Smooth muscle cell (in vitro differentiated cells): ENCODE measurements around the gene SLC6A7. TPM values are rescaled to one million over a fixed set of nuclear protein-coding genes. Genes with fewer than 3 reads are reported as not detected.

Experiments used
- DNase-seq: peaks from one replicate; lab custom pipeline; 2025; ENCODE audit not compliant: unreplicated experiment; lab: John Stamatoyannopoulos, UW
- H2AFZ ChIP-seq: fragments of 200-600 bp; sonication (generic); 2 replicates; pipeline ENCODE4 v1.6.0; 2016; ENCODE audit warnings: antibody characterized with exemption, low read depth, mild to moderate bottlenecking
- H3F3A ChIP-seq: fragments of 200-600 bp; sonication (generic); 2 replicates; pipeline ENCODE4 v1.6.0; 2017; ENCODE audit warnings: antibody characterized with exemption, low read depth
- H3K27ac ChIP-seq: fragments of 200-600 bp; sonication (generic); 2 replicates; pipeline ENCODE4 v1.5.1; 2016; ENCODE audit warnings: low read depth, mild to moderate bottlenecking
- H3K27me3 ChIP-seq: fragments of 200-600 bp; sonication (generic); 2 replicates; pipeline ENCODE4 v1.6.1; 2016; ENCODE audit warnings: low read depth, mild to moderate bottlenecking
- H3K36me3 ChIP-seq: fragments of 200-600 bp; sonication (generic); 2 replicates; pipeline ENCODE4 v1.5.1; 2016; ENCODE audit warnings: low read depth
- H3K4me1 ChIP-seq: fragments of 200-600 bp; sonication (generic); 2 replicates; pipeline ENCODE4 v1.5.1; 2016; ENCODE audit warnings: low read depth
- H3K4me2 ChIP-seq: fragments of 200-600 bp; sonication (generic); 2 replicates; pipeline ENCODE4 v1.6.0; 2016; ENCODE audit warnings: mild to moderate bottlenecking
- H3K4me3 ChIP-seq: fragments of 200-600 bp; sonication (generic); 2 replicates; pipeline ENCODE4 v1.5.1; 2016; ENCODE audit warnings: mild to moderate bottlenecking
- H3K79me2 ChIP-seq: fragments of 200-600 bp; sonication (generic); 2 replicates; pipeline ENCODE4 v1.6.0; 2016; ENCODE audit warnings: low read depth, mild to moderate bottlenecking
- H3K9ac ChIP-seq: fragments of 200-600 bp; sonication (generic); 2 replicates; pipeline ENCODE4 v1.6.0; 2016; ENCODE audit warnings: low read depth
- H3K9me3 ChIP-seq: fragments of 200-600 bp; sonication (generic); replicated peaks from 2 replicates; pipeline ENCODE4 v1.5.1; 2016; ENCODE audit warnings: low read depth
- H4K20me1 ChIP-seq: fragments of 200-600 bp; sonication (generic); 2 replicates; pipeline ENCODE4 v1.6.0; 2016; ENCODE audit warnings: low read depth
- CTCF ChIP-seq: fragments of 200-600 bp; sonication (generic); IDR thresholded peaks from 2 replicates; pipeline ENCODE4 v1.5.1; 2017; ENCODE audit warnings: borderline replicate concordance, mild to moderate bottlenecking, antibody characterized with exemption; ENCODE audit not compliant: insufficient read depth, poor library complexity, severe bottlenecking
- WGBS: methylation state at CpG from one replicate; pipeline ENCODE4 v1.1.7; 2016; ENCODE audit warnings: low lambda C conversion rate; 5-methylcytosine and 5-hydroxymethylcytosine counted together
- polyA plus RNA-seq: library from polyadenylated mRNA; unstranded; fragments of >200 nt; fragmentation: Nextera tagmentation; extraction: Ambion mirVana; gene quantifications from 2 replicates; pipeline ENCODE4 v1.2.1, GENCODE V29; 2016
- total RNA-seq: library from RNA; depleted of rRNA; stranded (reverse); fragments of >200 nt; gene quantifications from 2 replicates; pipeline ENCODE4 v1.2.3, GENCODE V29; 2014

Gene SLC6A7
- total and polyA plus RNA-seq, 2 experiments from 2014 or later, result 0.10 TPM; not detected in 1

GRCh38 chr5:150197476-150197875 is 7.6 kb downstream of the SLC6A7 start:
- no peaks in the 10 kb centered on the region for H3F3A ChIP-seq
- H3K27me3 ChIP-seq, result peaks cover 15% of the 10 kb centered on the region
- H3K4me3 ChIP-seq, result no peak overlapping the region
- H2AFZ ChIP-seq, result no peak overlapping the region
- H3K9ac ChIP-seq, result no peak overlapping the region
- no peaks in the 10 kb centered on the region for H3K4me1 ChIP-seq
- H3K36me3 ChIP-seq, result no peaks in the 10 kb centered on the region
- no peaks in the 10 kb centered on the region for H4K20me1 ChIP-seq
- H3K4me2 ChIP-seq, result no peak overlapping the region
- no peak for DNase-seq
- no peak overlapping the region for H3K27ac ChIP-seq
- 91% methylated on average over 1 of the region's 1 CpG for WGBS
- H3K79me2 ChIP-seq, result no peaks in the 10 kb centered on the region
- no peaks in the 10 kb centered on the region for H3K9me3 ChIP-seq
- TF ChIP-seq CTCF, result no peak

GRCh38 chr5:150202501-150202900 is 12.6 kb downstream of the SLC6A7 start:
- Histone ChIP-seq H3K9me3 (no peaks in the 10 kb centered on the region), H3K36me3 (no peaks in the 10 kb centered on the region), H3F3A (no peaks in the 10 kb centered on the region), H3K9ac (no peak overlapping the region), H3K4me2 (no peak overlapping the region), H3K4me1 (no peaks in the 10 kb centered on the region), H3K4me3 (no peak overlapping the region), H2AFZ (no peak overlapping the region), H4K20me1 (no peaks in the 10 kb centered on the region), H3K27me3 (peaks cover 10% of the 10 kb centered on the region), H3K27ac (no peak overlapping the region), H3K79me2 (no peaks in the 10 kb centered on the region)
- no peak for DNase-seq
- WGBS, result 99% methylated on average over 10 of the region's 10 CpGs
- TF ChIP-seq CTCF, result no peak

GRCh38 chr5:150203832-150204589 is 14.1 kb downstream of the SLC6A7 start:
- peaks cover 7% of the 10 kb centered on the region for H3K4me1 ChIP-seq
- peaks cover 10% of the 10 kb centered on the region for H3K27me3 ChIP-seq
- H3K9me3 ChIP-seq, result no peaks in the 10 kb centered on the region
- no peak overlapping the region for H2AFZ ChIP-seq
- no peak overlapping the region for H3K9ac ChIP-seq
- H3K27ac ChIP-seq, result no peak overlapping the region
- no peaks in the 10 kb centered on the region for H3K79me2 ChIP-seq
- no peak overlapping the region for H3K4me3 ChIP-seq
- H3K36me3 ChIP-seq, result no peaks in the 10 kb centered on the region
- WGBS, result 87% methylated on average over 12 of the region's 12 CpGs
- H3K4me2 ChIP-seq, result no peak overlapping the region
- TF ChIP-seq CTCF, result no peak
- no peaks in the 10 kb centered on the region for H4K20me1 ChIP-seq
- no peak for DNase-seq
- H3F3A ChIP-seq, result no peaks in the 10 kb centered on the region

GRCh38 chr5:150204590-150204960 is 14.7 kb downstream of the SLC6A7 start:
- H3K4me1 ChIP-seq, result peaks cover 8% of the 10 kb centered on the region
- no peak overlapping the region for H3K9ac ChIP-seq
- H3K79me2 ChIP-seq, result no peaks in the 10 kb centered on the region
- H3F3A ChIP-seq, result peaks cover 3% of the 10 kb centered on the region
- H3K9me3 ChIP-seq, result no peaks in the 10 kb centered on the region
- H3K4me3 ChIP-seq, result no peak overlapping the region
- no peak overlapping the region for H2AFZ ChIP-seq
- no peak overlapping the region for H3K4me2 ChIP-seq
- no peak for TF ChIP-seq CTCF
- no peak overlapping the region for H3K27ac ChIP-seq
- no peaks in the 10 kb centered on the region for H4K20me1 ChIP-seq
- DNase-seq, result no peak
- H3K27me3 ChIP-seq, result peaks cover 8% of the 10 kb centered on the region
- no peaks in the 10 kb centered on the region for H3K36me3 ChIP-seq
- WGBS, result 98% methylated on average over 11 of the region's 13 CpGs
